ENCODE results near the gene ACOXL. TPM values are rescaled to one million over a fixed set of nuclear protein-coding genes. Genes with fewer than 3 reads are reported as not detected.

Gene ACOXL
- polyA plus RNA-seq, 3 donors: 0.35 TPM; not detected in 2

GRCh38 chr2:110864731-110865130, 132.4 kb downstream of the ACOXL start:
- H3K27ac ChIP-seq (ENCODE audit: low read depth in 1 of 2, low read length in 2 of 2): no peak overlapping the region
- H3K4me1 Mint-ChIP-seq: peaks cover 9% of the 10 kb centered on the region

GRCh38 chr2:110865188-110865587, 132.8 kb downstream of the ACOXL start:
- Histone ChIP-seq H3K4me1 (ENCODE audit: control insufficient read depth in 1 of 2, insufficient read depth in 2 of 2, low read length in 2 of 2) (peaks cover 7 to 8% of the 10 kb centered on the region in 2 donors), H3K9ac (ENCODE audit: insufficient read depth, low read length, poor library complexity, severe bottlenecking) (no peak overlapping the region), H3K79me2 (ENCODE audit: insufficient read depth, low read length) (no peaks in the 10 kb centered on the region), H3K4me2 (replicated peaks; ENCODE audit: extremely low read depth, low read length, poor library complexity, severe bottlenecking) (no peak overlapping the region), H2AFZ (ENCODE audit: insufficient read depth, low read depth, low read length, poor library complexity, severe bottlenecking) (no peak overlapping the region), H4K20me1 (ENCODE audit: insufficient read depth, low read length) (no peaks in the 10 kb centered on the region), H3K36me3 (replicated peaks in 1 of 2; ENCODE audit: control insufficient read depth in 1 of 2, insufficient read depth in 2 of 2, low read length in 2 of 2) (no peaks in the 10 kb centered on the region), H3K9me3 (replicated peaks in 1 of 2; ENCODE audit: control insufficient read depth in 1 of 2, insufficient read depth in 1 of 2, low read length in 2 of 2) (no peaks in the 10 kb centered on the region), H3K27ac (ENCODE audit: low read depth in 1 of 2, low read length in 2 of 2) (no peak overlapping the region), H3K4me3 (replicated peaks in 1 of 3; ENCODE audit: low read depth in 2 of 3, low read length in 3 of 3) (no peak overlapping the region), H3K27me3 (ENCODE audit: control insufficient read depth in 2 of 2, insufficient read depth in 2 of 2, low read length in 2 of 2) (no peaks in the 10 kb centered on the region)
- Mint-ChIP-seq H3K27ac (no peak overlapping the region), H3K27me3 (ENCODE audit: low read depth in 3 of 3) (peaks cover 2 to 10% (median 3%) of the 10 kb centered on the region in 3 donors), H3K9me3 (no peaks in the 10 kb centered on the region), H3K36me3 (no peaks in the 10 kb centered on the region), H3K4me3 (no peak overlapping the region), H3K4me1 (peaks cover 10% of the 10 kb centered on the region)
- TF ChIP-seq CTCF (IDR thresholded peaks at IDR 0.05): no peak
- WGBS (ENCODE audit: insufficient coverage): 100% methylated on average over 1 of the region's 5 CpGs
- no peak for DNase-seq
- intact Hi-C loops (cut with micrococcal nuclease): no loop called here

More at GRCh38 chr2:110864731-110865130, 132.4 kb downstream of the ACOXL start:
- Histone ChIP-seq H3K4me3 (replicated peaks in 1 of 3; ENCODE audit: low read depth in 2 of 3, low read length in 3 of 3) (no peak overlapping the region), H3K9me3 (replicated peaks in 1 of 2; ENCODE audit: control insufficient read depth in 1 of 2, insufficient read depth in 1 of 2, low read length in 2 of 2) (no peaks in the 10 kb centered on the region), H3K9ac (ENCODE audit: insufficient read depth, low read length, poor library complexity, severe bottlenecking) (no peak overlapping the region), H3K79me2 (ENCODE audit: insufficient read depth, low read length) (no peaks in the 10 kb centered on the region), H3K4me2 (replicated peaks; ENCODE audit: extremely low read depth, low read length, poor library complexity, severe bottlenecking) (no peak overlapping the region), H3K36me3 (replicated peaks in 1 of 2; ENCODE audit: control insufficient read depth in 1 of 2, insufficient read depth in 2 of 2, low read length in 2 of 2) (no peaks in the 10 kb centered on the region), H3K4me1 (ENCODE audit: control insufficient read depth in 1 of 2, insufficient read depth in 2 of 2, low read length in 2 of 2) (peaks cover 7 to 8% of the 10 kb centered on the region in 2 donors), H3K27me3 (ENCODE audit: control insufficient read depth in 2 of 2, insufficient read depth in 2 of 2, low read length in 2 of 2) (no peaks in the 10 kb centered on the region), H4K20me1 (ENCODE audit: insufficient read depth, low read length) (no peaks in the 10 kb centered on the region), H2AFZ (ENCODE audit: insufficient read depth, low read depth, low read length, poor library complexity, severe bottlenecking) (no peak overlapping the region)
- no peak overlapping the region for H3K4me3 Mint-ChIP-seq
- H3K36me3 Mint-ChIP-seq: no peaks in the 10 kb centered on the region
- intact Hi-C loops (cut with micrococcal nuclease): no loop called here
- H3K9me3 Mint-ChIP-seq: no peaks in the 10 kb centered on the region
- WGBS (ENCODE audit: insufficient coverage): 91% methylated on average over 4 of the region's 5 CpGs
- DNase-seq: no peak
- peaks cover 3 to 10% (median 6%) of the 10 kb centered on the region in 3 donors for H3K27me3 Mint-ChIP-seq (ENCODE audit: low read depth in 3 of 3)
- no peak for TF ChIP-seq CTCF (IDR thresholded peaks at IDR 0.05)
- H3K27ac Mint-ChIP-seq: no peak overlapping the region
